PC-3 (cell line): ENCODE data around the gene AUTS2. TPM values are rescaled to one million over a fixed set of nuclear protein-coding genes. Genes with fewer than 3 reads are reported as not detected.

Experiments used
- ATAC-seq: fragments of 200-7000 bp; cut with Tn5 transposase; 2 replicates; pipeline ENCODE4 v1.9.1; 2020; ENCODE audit warnings: mild to moderate bottlenecking, moderate library complexity
- BruUV-seq: library from RNA; stranded (reverse); fragments of 400-500 nt; replicated peaks from 2 replicates; lab custom pipeline; 2021; lab: Mats Ljungman, UMichigan
- CTCF ChIA-PET: fragments of 300-600 bp; sonication (Branson Sonifier 250); formaldehyde crosslinking; loops from one replicate; lab custom pipeline; 2022; ENCODE audit warnings: antibody characterized with exemption; lab: Charles Lee
- POLR2A ChIA-PET: fragments of 300-600 bp; sonication (Branson Sonifier 250); formaldehyde crosslinking; loops from one replicate; lab custom pipeline; 2022; ENCODE audit warnings: antibody characterized with exemption; ENCODE audit not compliant: unreplicated experiment; lab: Charles Lee
- DNase-seq: peaks from one replicate; pipeline ENCODE4 v3.0.0-alpha.2; 2015
- H2AFZ ChIP-seq: fragments of 300-600 bp; sonication (generic); 2 replicates; pipeline ENCODE4 v1.6.0; 2016; ENCODE audit warnings: antibody characterized with exemption, low read length
- H3F3A ChIP-seq: fragments of 300-600 bp; sonication (generic); one replicate; pipeline ENCODE4 v1.6.0; 2017; ENCODE audit warnings: antibody characterized with exemption, low read length, control low read depth, mild to moderate bottlenecking; ENCODE audit not compliant: unreplicated experiment
- H3K27ac ChIP-seq: fragments of 300-600 bp; sonication (generic); 2 replicates; pipeline ENCODE4 v1.5.1; 2016; ENCODE audit warnings: mild to moderate bottlenecking, low read length
- H3K27me3 ChIP-seq: fragments of 300-600 bp; sonication (generic); 2 replicates; pipeline ENCODE4 v1.6.1; 2016; ENCODE audit warnings: low read length, mixed read lengths
- H3K36me3 ChIP-seq: fragments of 300-600 bp; sonication (generic); 2 replicates; pipeline ENCODE4 v1.6.1; 2016; ENCODE audit warnings: low read depth, mixed run types, low read length, mixed read lengths
- H3K4me1 ChIP-seq: fragments of 300-600 bp; sonication (generic); 2 replicates; pipeline ENCODE4 v1.5.1; 2016; ENCODE audit warnings: low read length; ENCODE audit not compliant: insufficient read depth
- H3K4me2 ChIP-seq: fragments of 300-600 bp; sonication (generic); 2 replicates; pipeline ENCODE4 v1.6.0; 2016; ENCODE audit warnings: low read length
- H3K4me3 ChIP-seq: fragments of 300-600 bp; sonication (generic); 2 replicates; pipeline ENCODE4 v1.5.1; 2016; ENCODE audit warnings: mild to moderate bottlenecking, low read length, mixed read lengths
- H3K79me2 ChIP-seq: fragments of 300-600 bp; sonication (generic); 2 replicates; pipeline ENCODE4 v1.6.1; 2017; ENCODE audit warnings: low read length, mixed read lengths
- H3K9ac ChIP-seq: fragments of 300-600 bp; sonication (generic); 2 replicates; pipeline ENCODE4 v1.6.0; 2016; ENCODE audit warnings: mild to moderate bottlenecking, low read length
- H3K9me2 ChIP-seq: fragments of 300-600 bp; sonication (generic); replicated peaks from 2 replicates; pipeline ENCODE4 v1.6.1; 2016; ENCODE audit warnings: mixed run types, low read length, mixed read lengths
- H3K9me3 ChIP-seq: fragments of 300-600 bp; sonication (generic); 2 replicates; pipeline ENCODE4 v1.6.1; 2016; ENCODE audit warnings: low read length, mixed read lengths
- H4K20me1 ChIP-seq: fragments of 300-600 bp; sonication (generic); 2 replicates; pipeline ENCODE4 v1.6.1; 2016; ENCODE audit warnings: low read length, mixed read lengths
- EZH2 ChIP-seq: fragments of 300-600 bp; sonication (generic); IDR thresholded peaks from one replicate; pipeline ENCODE4 v1.6.1; 2017; ENCODE audit warnings: antibody characterized with exemption, mild to moderate bottlenecking, low read length; ENCODE audit not compliant: unreplicated experiment
- EZH2phosphoT487 ChIP-seq: fragments of 300-600 bp; sonication (generic); IDR thresholded peaks from 2 replicates; pipeline ENCODE4 v1.6.1; 2018; ENCODE audit warnings: mild to moderate bottlenecking, antibody characterized with exemption, low read length, borderline replicate concordance
- intact Hi-C: fragments of 100-400 bp; cut with micrococcal nuclease; formaldehyde crosslinking; loops from 2 replicates; pipeline ENCODE4 v1.9.0; 2023
- total RNA-seq: library from RNA; depleted of rRNA; stranded (reverse); fragments of >200 nt; gene quantifications from 2 replicates; pipeline ENCODE4 v1.2.3, GENCODE V29; 2014
- TF ChIP-seq, protein P1 (sequence below): fragments of 300-600 bp; sonication (generic); conservative IDR thresholded peaks from 2 replicates; pipeline ENCODE4 v1.5.1; 2017; ENCODE audit warnings: antibody characterized with exemption, low read depth, mild to moderate bottlenecking, low read length

Gene AUTS2
- total RNA-seq, 1 experiment from 2014 or later: not detected

DNA sequence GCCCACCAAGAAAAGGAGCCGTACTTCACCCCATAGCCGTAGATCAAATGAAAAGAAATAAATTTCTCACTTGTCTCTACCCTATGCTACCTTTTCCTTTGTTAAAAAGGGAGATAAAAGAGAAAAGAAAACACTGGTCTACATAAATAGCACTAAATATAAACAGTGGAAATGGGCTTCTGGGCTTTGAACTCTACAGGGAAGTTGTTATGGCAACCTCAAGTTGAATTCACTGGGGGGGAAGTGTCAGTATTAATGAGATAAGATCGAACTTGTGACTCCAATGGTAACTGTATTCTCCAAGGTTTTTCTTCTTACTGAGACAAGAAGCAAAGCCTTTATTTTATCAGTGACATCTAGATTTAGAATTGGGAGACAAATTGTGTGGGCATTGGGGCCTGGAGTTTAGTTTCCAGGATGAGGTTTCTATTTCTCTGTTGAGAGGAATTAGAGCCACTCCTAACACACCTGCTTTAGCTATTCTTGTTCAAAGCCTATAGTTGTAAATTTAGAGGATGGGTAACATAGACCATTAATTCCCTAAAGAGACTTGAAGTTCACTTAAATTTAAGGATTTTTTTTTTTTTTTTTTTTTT, 929.3 kb downstream of the AUTS2 start:
- CTCF ChIA-PET: no interaction called here
- Histone ChIP-seq H3K9me3 (peaks cover 9% of the 10 kb centered on the region; the same call in 1 of the 2 replicates), H2AFZ (no peak overlapping the region), H3K4me3 (no peak overlapping the region), H3K4me2 (no peak overlapping the region), H3K9ac (no peak overlapping the region), H3K36me3 (no peaks in the 10 kb centered on the region), H3K27ac (no peak overlapping the region), H4K20me1 (no peaks in the 10 kb centered on the region), H3K4me1 (no peaks in the 10 kb centered on the region), H3K27me3 (no peaks in the 10 kb centered on the region), H3K79me2 (no peaks in the 10 kb centered on the region), H3K9me2 (no peaks in the 10 kb centered on the region), H3F3A (no peaks in the 10 kb centered on the region)
- no peak for ATAC-seq
- POLR2A ChIA-PET: no interaction called here
- TF ChIP-seq EZH2: no peak
- TF ChIP-seq EZH2phosphoT487: no peak
- TF ChIP-seq, protein P1, sequence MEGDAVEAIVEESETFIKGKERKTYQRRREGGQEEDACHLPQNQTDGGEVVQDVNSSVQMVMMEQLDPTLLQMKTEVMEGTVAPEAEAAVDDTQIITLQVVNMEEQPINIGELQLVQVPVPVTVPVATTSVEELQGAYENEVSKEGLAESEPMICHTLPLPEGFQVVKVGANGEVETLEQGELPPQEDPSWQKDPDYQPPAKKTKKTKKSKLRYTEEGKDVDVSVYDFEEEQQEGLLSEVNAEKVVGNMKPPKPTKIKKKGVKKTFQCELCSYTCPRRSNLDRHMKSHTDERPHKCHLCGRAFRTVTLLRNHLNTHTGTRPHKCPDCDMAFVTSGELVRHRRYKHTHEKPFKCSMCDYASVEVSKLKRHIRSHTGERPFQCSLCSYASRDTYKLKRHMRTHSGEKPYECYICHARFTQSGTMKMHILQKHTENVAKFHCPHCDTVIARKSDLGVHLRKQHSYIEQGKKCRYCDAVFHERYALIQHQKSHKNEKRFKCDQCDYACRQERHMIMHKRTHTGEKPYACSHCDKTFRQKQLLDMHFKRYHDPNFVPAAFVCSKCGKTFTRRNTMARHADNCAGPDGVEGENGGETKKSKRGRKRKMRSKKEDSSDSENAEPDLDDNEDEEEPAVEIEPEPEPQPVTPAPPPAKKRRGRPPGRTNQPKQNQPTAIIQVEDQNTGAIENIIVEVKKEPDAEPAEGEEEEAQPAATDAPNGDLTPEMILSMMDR: no peak
- no TSS peak for BruUV-seq
- DNase-seq: no peak
- intact Hi-C loops: no loop called here

DNA sequence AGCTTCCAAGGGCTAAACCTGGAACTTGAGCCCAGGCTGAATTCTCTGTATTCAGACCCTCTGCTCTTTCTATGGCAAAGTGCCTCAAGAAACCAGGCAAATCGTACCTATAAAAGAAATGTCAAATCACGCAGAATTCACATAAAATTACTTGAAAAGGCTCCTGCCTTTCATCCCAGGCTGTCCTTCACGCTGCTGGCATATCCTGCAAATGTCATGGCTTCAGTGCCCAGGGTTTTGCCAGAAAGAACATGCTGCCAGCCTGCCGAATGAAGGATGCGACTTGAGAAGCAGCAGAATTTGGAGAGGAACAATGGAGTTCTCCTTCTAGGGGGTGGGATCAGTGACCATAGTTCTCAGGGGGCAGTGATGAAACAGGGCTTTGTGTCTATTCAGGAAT, 931.2 kb downstream of the AUTS2 start:
- no peaks in the 10 kb centered on the region for H3K4me1 ChIP-seq
- no peak for ATAC-seq
- no peaks in the 10 kb centered on the region for H4K20me1 ChIP-seq
- no peaks in the 10 kb centered on the region for H3K36me3 ChIP-seq
- DNase-seq: no peak
- TF ChIP-seq, protein P1: no peak
- no peak for TF ChIP-seq EZH2
- no peak for TF ChIP-seq EZH2phosphoT487
- H3K4me2 ChIP-seq: no peak overlapping the region
- H3F3A ChIP-seq: no peaks in the 10 kb centered on the region
- no peak overlapping the region for H2AFZ ChIP-seq
- no peaks in the 10 kb centered on the region for H3K79me2 ChIP-seq
- 0 out of 2 replicates have a peak, but pooled peaks cover 3% of the 10 kb centered on the region for H3K9me3 ChIP-seq
- H3K27ac ChIP-seq: no peak overlapping the region
- POLR2A ChIA-PET: no interaction called here
- CTCF ChIA-PET: no interaction called here
- no peak overlapping the region for H3K4me3 ChIP-seq
- no TSS peak for BruUV-seq
- H3K9ac ChIP-seq: no peak overlapping the region
- intact Hi-C loops: no loop called here
- no peaks in the 10 kb centered on the region for H3K9me2 ChIP-seq
- H3K27me3 ChIP-seq: no peaks in the 10 kb centered on the region

DNA sequence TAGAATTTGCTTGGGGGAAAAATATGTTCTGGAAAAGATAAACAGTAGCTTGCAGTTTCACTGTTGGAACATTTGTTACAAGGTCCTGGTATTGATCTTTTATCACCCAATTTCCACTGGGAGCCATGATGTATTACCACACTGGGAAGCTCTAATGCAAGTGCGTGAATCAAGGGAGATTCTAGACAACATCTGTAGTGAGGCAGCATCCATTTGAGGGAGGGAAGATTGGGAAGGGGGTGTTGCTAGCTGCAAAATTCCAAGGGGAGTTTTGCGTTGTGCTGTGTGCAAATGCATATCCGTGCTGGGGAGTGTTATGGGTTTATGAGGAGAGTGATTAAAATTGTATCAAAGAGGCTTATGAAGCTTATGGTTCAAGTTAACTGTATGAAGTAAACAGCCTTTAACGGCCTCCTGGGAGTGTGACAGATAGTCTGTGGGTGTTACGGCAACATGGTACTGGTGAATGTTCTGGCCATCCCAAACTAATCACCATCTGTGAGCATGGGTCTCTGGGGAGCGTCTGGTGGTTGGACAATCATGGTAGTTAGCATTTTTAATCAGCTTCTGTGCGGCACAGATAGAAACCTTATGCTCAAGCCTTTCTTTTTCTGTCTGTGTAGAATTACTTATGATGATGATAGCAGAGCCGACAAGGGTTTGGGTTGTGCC, 931.8 kb downstream of the AUTS2 start:
- no peak for TF ChIP-seq EZH2phosphoT487
- TF ChIP-seq, protein P1: no peak
- no peak for TF ChIP-seq EZH2
- ChIA-PET CTCF (no interaction called here), POLR2A (no interaction called here)
- ATAC-seq (no peak), DNase-seq (no peak)
- H3K9ac ChIP-seq: no peak overlapping the region
- H2AFZ ChIP-seq: no peak overlapping the region
- H3K27ac ChIP-seq: no peak overlapping the region
- no TSS peak for BruUV-seq
- H3K79me2 ChIP-seq: no peaks in the 10 kb centered on the region
- no peaks in the 10 kb centered on the region for H3K9me2 ChIP-seq
- H3K9me3 ChIP-seq: 0 out of 2 replicates have a peak, but pooled peaks cover 3% of the 10 kb centered on the region
- H3K4me2 ChIP-seq: no peak overlapping the region
- no peaks in the 10 kb centered on the region for H3F3A ChIP-seq
- intact Hi-C loops: no loop called here
- H3K36me3 ChIP-seq: no peaks in the 10 kb centered on the region
- H4K20me1 ChIP-seq: no peaks in the 10 kb centered on the region
- no peaks in the 10 kb centered on the region for H3K4me1 ChIP-seq
- no peak overlapping the region for H3K4me3 ChIP-seq
- no peaks in the 10 kb centered on the region for H3K27me3 ChIP-seq
